HG02973 (cell line): Measurements from ENCODE around the gene NDFIP1.
"Not testable (repeated sequence)": the region's sequence is repeated elsewhere in the genome, so short reads cannot be mapped to it uniquely, and the experiment has no call there.

Experiments used
- ATAC-seq: cut with Tn5 transposase; IDR thresholded peaks from one replicate; pipeline ENCODE4 v1.9.1; 2021; ENCODE audit warnings: moderate library complexity; ENCODE audit not compliant: unreplicated experiment

Gene NDFIP1

DNA sequence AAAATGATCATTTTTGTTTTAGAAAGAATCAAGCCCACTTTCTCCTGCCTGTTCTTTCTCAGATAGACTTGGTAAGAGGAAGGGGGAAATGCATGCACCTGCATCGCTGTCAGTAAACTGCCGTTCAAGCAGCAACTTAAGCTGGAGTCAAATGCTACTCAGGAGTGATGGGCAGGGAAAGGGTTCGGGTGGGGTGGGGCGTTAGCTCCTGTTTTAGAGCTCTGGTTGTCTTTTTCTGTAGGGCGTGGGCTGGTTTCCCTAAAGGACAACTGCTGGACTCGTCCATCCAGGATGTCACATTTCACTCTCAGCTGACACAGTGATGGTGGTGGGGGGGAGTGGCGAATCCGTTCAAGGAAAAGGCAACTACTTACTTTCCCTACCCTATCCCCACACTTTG lies 75.0 kb downstream of the NDFIP1 start:
- ATAC-seq, result no peak

DNA sequence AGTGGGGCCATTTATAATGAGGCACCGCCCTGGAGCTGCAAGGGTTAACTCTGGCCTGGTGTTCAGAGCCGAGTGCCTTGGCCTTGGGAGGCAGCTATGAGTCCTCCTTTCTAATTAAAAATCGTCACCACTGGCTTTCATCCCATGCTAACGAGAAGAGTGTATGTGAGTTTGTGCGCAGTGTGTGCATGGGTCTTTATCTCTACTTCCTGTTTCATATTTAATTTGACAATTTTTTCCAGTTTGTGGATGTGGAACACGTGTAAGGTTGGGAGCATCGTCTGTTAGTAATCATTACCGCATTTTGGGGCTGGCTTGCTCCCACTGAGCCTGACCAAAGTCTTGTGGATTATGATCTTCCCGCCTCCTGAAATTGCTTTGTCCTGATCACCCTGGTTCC lies 76.4 kb downstream of the NDFIP1 start:
- no peak for ATAC-seq

DNA sequence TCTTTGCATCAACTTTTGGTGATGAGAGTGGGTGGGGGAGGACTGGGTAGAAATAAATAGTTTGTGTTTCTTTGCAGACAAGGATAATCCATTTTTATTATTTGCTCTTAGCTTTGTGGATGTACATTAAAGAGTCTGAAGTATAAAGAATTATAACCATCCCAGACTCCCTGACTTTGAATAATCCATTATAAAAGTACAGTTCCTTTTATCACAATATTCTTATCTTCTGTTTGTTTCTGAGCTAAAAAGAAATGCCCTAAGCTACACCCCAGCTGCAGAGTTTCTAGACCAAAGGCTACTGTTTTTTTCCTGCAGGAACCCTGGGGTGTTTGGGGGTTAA lies 77.9 kb downstream of the NDFIP1 start:
- no peak for ATAC-seq

DNA sequence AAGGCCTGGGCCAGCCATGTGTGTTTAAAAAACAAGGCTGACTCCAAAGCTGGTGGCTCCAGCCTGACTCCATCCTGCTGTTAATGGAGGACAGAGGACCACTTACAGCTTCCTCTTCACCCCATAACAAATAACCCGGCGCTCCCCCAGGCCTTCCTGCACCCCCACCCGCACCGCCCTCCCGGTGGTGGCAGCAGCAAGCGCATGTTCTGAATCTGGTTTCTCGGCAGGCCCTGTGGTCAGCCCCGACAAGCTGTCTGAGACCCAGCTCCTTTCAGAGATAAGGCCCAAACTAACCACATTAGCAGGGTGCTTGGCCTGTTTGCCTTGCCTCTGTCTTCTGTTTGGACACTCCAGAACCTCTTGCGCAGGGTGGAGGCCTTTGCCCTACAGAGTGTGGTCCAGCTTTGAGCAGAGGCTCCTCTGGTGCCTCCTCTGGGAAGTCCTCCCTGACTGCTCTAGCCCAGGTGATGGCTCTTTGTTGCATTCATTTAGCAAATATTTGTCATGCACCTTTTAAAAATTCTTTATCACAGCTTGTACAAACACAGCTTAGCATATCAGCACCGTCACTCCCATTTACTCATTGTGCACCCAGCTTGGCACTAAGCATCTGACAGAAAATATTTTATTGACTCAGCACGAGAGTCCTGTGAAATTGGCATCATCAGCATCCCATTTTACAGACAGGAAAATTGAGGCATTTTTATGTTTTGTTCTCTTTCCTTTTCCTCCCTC lies 78.4 kb downstream of the NDFIP1 start:
- no peak for ATAC-seq

DNA sequence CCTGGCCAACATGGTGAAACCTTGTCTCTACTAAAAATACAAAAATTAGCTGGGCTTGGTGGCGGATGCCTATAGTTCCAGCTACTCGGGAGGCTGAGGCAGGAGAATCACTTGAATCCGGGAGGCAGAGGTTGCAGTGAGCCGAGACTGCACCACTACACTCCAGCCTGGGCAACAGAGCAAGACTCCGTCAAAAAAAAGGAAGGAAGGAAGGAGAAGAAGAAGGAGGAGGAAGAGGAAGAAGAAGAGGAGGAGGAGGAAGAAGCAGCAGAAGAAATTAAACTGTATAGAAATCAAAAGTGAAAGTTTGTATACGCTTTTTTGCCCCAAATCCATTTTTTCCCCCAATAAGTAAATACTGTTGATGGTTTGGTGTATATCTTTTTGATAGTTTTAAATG lies 80.1 kb downstream of the NDFIP1 start:
- not testable (repeated sequence) for ATAC-seq

DNA sequence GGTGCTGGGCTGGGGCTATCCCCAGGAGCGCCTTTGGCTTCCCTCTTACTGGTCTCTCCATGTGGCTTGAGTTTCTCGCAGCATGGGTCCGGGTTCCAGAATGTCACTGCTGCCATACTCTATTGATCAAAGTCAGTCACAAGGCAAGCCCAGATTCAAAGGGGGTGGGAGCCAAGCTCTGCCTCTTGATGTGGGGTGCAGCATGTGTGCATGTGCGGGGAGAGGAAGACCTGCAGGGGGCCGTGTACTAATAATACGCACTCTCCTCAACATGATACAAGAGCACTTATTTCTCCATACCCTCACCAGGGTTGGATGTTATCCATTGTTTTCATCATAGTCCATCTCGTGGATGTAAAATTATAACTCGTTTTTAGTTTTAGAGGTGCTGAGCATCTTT lies 81.2 kb downstream of the NDFIP1 start:
- no peak for ATAC-seq

DNA sequence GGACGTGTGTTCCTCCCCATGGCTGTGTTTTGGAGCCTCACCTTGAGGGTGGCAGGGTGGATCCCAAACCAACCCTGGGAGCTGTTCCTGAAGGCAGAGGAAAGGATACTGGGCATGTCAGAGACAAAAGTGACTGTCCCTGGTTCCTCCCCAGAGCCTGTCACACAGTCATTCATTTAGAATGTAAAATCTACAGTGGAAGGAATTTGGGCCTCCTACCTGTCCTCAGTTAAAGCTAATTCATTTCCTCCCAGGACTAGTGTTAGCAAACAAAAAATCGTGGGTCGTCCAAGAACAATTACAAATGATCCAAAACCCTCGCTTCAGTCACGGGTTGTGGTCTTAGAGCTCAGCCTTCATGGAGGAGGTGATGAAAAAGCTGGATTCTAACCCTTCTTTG lies 83.2 kb downstream of the NDFIP1 start:
- no peak for ATAC-seq

DNA sequence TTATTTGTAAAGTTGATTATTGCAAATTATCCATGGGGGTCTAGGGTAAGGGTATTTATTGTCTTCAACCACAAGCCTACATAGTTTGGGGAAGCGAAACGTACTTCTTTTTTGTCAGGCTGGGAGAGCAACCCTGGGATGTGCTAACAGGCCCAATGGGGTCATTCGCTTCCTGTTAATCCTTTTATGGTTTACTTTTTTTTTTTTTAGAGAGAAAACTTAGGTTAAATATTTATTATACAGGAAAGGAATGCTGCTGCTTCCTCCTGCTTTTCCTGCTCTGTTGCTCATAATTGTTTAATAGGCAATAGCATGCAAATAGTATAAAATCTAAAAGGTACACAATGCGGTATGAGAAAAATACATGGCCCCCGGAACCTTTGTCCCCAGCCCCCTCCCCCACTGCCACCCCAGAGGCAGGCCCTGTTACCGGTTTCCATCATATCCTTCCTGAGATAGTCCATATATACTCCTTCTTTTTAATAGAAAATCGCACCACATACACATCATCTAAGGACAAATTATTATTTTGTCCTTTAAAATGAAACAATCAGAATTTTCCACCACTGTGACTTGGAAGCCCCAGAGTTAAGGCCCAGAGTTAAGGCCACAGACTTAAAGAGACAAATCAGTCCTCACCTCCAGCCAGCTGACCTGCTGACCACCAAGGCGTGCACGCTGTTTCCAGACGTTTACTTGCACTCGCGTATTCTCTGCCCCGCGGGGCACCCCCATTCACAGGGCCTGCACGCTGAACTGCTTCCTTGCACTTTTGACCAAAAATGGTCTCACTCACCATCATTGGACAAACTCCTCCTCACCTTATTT lies 83.9 kb downstream of the NDFIP1 start:
- ATAC-seq, result no peak

DNA sequence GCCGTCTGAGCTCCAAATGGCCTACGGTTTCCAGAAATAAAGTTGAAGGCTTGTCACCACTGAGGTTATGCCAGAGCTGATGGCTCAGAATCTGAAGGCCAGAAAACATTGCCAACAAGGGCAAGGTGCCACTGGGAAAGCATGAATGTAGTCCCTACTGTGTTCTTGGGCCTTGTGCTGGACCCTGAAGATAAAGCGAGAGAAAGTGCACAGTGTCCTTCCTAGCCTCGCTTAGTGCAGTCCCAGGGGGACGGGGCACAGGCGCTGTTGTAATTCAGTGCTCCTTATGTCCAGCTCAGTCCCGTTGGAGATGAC lies 84.5 kb downstream of the NDFIP1 start:
- no peak for ATAC-seq

DNA sequence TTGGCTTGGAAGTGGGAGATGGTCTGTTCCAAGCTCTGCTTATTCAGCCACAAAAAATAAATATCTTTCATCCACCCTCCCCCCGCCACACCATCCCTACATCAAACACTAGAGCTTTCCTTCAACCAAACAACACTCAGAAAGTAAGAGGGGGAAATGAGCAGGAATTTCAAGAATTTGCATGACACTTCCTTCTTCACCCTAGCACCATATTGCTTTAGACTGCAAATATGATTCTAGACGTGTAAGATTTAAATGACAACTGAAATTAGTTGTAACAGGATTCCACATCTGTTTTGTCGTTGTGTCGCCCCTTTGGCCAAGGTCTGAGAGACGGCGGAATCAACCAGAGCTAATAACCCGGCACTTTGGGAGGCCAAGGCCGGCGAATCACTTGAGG lies 88.5 kb downstream of the NDFIP1 start:
- ATAC-seq, result no peak

DNA sequence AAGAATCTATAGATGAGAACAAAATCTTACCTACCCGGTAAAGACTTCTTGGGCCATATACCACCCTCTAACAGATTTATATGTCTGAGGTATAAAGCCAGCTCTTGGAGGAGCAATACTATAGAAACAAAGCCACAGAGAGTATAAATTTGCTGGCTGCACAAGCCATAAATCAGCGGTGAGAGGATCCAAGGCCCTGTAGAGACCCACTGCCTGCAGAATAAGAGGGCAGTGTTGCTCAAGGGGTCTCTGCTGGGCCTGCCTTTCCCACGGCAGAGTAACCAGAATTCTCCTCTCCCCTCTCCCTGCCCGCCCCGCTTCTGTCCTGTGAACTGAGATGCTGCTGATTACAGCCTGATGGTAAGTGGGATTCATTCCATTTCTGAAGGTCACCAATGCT lies 89.2 kb downstream of the NDFIP1 start:
- no peak for ATAC-seq

DNA sequence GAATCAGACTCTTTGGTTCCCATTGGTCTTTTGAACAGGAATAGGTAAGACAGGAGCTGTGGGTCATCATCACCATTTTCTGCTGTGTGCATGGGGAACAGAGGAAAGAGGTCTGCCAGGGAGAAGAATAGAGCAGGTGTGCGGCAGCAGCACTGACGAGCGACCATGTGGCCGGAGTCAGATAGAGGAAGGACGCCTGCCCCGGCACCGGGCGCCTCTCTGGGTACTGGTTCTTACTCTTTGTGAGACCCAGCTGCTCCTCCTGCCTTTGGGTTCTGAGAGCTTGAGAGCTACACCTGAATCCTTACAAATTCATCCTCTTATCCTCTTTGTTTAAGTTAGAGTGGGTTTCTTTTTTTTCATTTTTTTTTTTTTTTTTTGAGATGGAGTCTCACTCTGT lies 90.8 kb downstream of the NDFIP1 start:
- no peak for ATAC-seq

DNA sequence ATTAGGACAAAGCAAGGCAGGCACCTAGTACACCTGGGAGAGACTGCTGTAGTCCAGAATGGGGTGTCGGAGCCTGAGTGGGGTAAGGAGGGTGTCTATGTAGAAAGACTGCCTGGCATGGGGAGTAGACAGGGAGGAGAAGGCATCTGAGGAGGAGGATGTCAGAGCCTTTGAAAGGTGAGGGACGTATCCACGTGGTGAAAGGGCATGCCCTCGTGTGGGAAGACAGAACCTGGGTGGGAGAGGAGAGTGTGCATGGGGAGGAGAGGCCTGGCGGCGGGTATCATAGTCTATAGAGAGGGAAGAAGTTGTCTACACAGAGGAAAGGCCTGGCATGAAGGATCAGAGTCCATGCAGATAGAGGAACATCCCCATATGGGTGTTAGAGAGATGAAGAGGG lies 91.8 kb downstream of the NDFIP1 start:
- ATAC-seq, result no peak

DNA sequence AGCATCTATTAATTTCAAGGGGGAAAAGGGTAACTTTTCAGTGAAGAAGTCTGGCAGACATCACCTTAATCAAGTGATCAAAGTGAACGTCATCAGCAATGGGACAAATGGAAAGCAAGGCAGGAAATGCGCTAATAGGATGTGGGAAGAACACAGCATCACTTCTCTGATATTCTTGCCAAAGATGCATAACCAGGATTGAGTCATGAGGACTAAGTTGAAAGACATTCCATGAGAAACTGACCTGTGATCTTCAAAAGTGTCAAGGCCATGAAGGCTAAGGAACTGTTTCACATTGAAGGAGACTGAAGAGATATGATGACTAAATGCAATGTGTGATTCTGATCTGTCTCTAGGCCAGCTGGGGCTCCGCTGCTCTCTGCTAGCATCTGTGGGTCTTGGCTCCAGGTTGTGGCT lies 92.9 kb downstream of the NDFIP1 start:
- no peak for ATAC-seq

DNA sequence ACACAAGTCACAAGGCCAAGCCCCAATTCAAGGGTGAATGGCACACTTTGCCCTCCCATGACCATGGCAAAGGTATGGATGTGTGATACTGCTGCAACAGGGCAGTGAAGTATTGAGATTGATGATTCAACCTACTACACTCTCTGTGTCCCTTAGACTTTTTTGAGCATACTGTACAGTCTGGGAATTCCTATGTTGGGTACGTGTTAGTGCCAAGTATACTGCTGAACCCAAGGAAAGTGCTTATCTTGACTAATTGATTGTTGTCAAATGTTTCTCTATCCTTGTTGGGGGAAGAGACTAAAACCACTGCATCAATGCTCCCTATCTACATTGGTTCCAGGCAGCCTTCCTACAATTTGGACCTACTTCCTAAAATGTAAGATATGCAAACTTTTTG lies 93.7 kb downstream of the NDFIP1 start:
- no peak for ATAC-seq
